A673 (cell line): ENCODE measurements around the gene AP3D1. TPM values are rescaled to one million over a fixed set of nuclear protein-coding genes. Genes with fewer than 3 reads are reported as not detected.

Experiments used
- BruUV-seq: library from RNA; stranded (reverse); fragments of 400-500 nt; replicated peaks from 2 replicates; lab custom pipeline; 2021; lab: Mats Ljungman, UMichigan
- CTCF ChIA-PET: fragments of 300-600 bp; sonication (Branson Sonifier 250); formaldehyde crosslinking; loops from one replicate; lab custom pipeline; 2022; ENCODE audit warnings: antibody characterized with exemption; lab: Charles Lee
- POLR2A ChIA-PET: fragments of 300-600 bp; sonication (Branson Sonifier 250); formaldehyde crosslinking; loops from one replicate; lab custom pipeline; 2022; ENCODE audit warnings: antibody characterized with exemption; ENCODE audit not compliant: low non-redundant PET; lab: Charles Lee
- DNase-seq: peaks from one replicate; pipeline ENCODE4 v3.0.0-alpha.2; 2015; ENCODE audit warnings: low spot score
- H3K27ac ChIP-seq: fragments of 200-600 bp; sonication (generic); 2 replicates; pipeline ENCODE4 v1.5.1; 2016; ENCODE audit warnings: mixed run types, low read depth, mild to moderate bottlenecking, mixed read lengths, antibody characterized with exemption, low read length; ENCODE audit not compliant: poor library complexity, severe bottlenecking
- H3K27me3 ChIP-seq: fragments of 200-600 bp; sonication (generic); replicated peaks from 2 replicates; pipeline ENCODE4 v1.6.1; 2017; ENCODE audit warnings: mixed run types, low read depth, mild to moderate bottlenecking, mixed read lengths, antibody characterized with exemption, low read length; ENCODE audit not compliant: insufficient read depth, poor library complexity
- H3K36me3 ChIP-seq: fragments of 200-600 bp; sonication (generic); 2 replicates; pipeline ENCODE4 v1.6.1; 2016; ENCODE audit warnings: mixed run types, mild to moderate bottlenecking, mixed read lengths, antibody characterized with exemption, low read length; ENCODE audit not compliant: insufficient read depth, poor library complexity, severe bottlenecking
- H3K4me1 ChIP-seq: fragments of 200-600 bp; sonication (generic); 2 replicates; pipeline ENCODE4 v1.6.1; 2017; ENCODE audit warnings: mixed run types, mild to moderate bottlenecking, mixed read lengths, antibody characterized with exemption, low read length; ENCODE audit not compliant: insufficient read depth, poor library complexity, severe bottlenecking
- H3K4me3 ChIP-seq: fragments of 200-600 bp; sonication (generic); 2 replicates; pipeline ENCODE4 v1.5.1; 2016; ENCODE audit warnings: low read depth, mixed run types, mild to moderate bottlenecking, mixed read lengths, low read length; ENCODE audit not compliant: poor library complexity, severe bottlenecking
- H3K9me3 ChIP-seq: fragments of 200-600 bp; sonication (generic); 2 replicates; pipeline ENCODE4 v1.6.1; 2016; ENCODE audit warnings: mixed run types, low read depth, mild to moderate bottlenecking, mixed read lengths, antibody characterized with exemption, low read length; ENCODE audit not compliant: poor library complexity, severe bottlenecking
- EZH2 ChIP-seq: fragments of 200-600 bp; sonication (generic); IDR thresholded peaks from 2 replicates; pipeline ENCODE4 v1.6.1; 2017; ENCODE audit warnings: borderline replicate concordance, low read depth, mild to moderate bottlenecking, mixed read lengths, antibody characterized with exemption, low read length; ENCODE audit not compliant: poor library complexity, severe bottlenecking
- intact Hi-C: fragments of 100-400 bp; cut with micrococcal nuclease; formaldehyde crosslinking; loops from one replicate; pipeline ENCODE4 v1.10.0; 2022; ENCODE audit not compliant: unreplicated experiment
- total RNA-seq: library from RNA; stranded (reverse); gene quantifications from 2 replicates; pipeline ENCODE4 v1.2.3, GENCODE V29; 2021
- TF ChIP-seq, protein P1 (sequence below): fragments of 300-800, 200-600 bp; sonication (generic); conservative IDR thresholded peaks from 2 replicates; pipeline ENCODE4 v1.5.1; 2017; ENCODE audit warnings: low read depth, mild to moderate bottlenecking, antibody characterized with exemption, low read length, moderate library complexity, mixed read lengths

AP3D1 gene
- total RNA-seq, 1 experiment from 2014 or later, result 148 TPM

DNA sequence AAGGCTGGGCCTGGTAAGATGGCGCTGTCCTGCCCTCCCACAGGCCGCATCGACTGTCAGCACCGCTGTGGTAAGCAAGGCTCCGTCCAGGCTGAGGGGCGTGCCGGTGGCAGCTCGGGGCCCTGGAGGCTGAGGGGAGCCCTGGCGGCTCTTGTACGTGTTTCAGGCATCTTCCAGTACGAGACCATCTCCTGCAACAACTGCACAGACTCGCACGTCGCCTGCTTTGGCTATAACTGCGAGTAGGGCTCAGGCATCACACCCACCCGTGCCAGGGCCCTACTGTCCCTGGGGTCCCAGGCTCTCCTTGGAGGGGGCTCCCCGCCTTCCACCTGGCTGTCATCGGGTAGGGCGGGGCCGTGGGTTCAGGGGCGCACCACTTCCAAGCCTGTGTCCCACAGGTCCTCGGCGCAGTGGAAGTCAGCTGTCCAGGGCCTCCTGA is 53.5 kb downstream of the AP3D1 start:
- H3K27me3 ChIP-seq, result no peaks in the 10 kb centered on the region
- ChIA-PET CTCF (no interaction called here), POLR2A (interaction anchor here (0.5 kb wide), 1 partner anchor 1023 kb away, joined by 3 read pairs; no protein-coding TSS in a partner anchor)
- H3K27ac ChIP-seq, result peak overlapping the region; percentile 16
- H3K9me3 ChIP-seq, result no peaks in the 10 kb centered on the region
- no TSS peak for BruUV-seq
- no peak overlapping the region for H3K4me3 ChIP-seq
- H3K36me3 ChIP-seq, result peaks cover 27% of the 10 kb centered on the region
- H3K4me1 ChIP-seq, result peaks cover 17% of the 10 kb centered on the region
- no peak for DNase-seq
- intact Hi-C loops, result no loop called here
- no peak for TF ChIP-seq EZH2
- TF ChIP-seq, protein P1, sequence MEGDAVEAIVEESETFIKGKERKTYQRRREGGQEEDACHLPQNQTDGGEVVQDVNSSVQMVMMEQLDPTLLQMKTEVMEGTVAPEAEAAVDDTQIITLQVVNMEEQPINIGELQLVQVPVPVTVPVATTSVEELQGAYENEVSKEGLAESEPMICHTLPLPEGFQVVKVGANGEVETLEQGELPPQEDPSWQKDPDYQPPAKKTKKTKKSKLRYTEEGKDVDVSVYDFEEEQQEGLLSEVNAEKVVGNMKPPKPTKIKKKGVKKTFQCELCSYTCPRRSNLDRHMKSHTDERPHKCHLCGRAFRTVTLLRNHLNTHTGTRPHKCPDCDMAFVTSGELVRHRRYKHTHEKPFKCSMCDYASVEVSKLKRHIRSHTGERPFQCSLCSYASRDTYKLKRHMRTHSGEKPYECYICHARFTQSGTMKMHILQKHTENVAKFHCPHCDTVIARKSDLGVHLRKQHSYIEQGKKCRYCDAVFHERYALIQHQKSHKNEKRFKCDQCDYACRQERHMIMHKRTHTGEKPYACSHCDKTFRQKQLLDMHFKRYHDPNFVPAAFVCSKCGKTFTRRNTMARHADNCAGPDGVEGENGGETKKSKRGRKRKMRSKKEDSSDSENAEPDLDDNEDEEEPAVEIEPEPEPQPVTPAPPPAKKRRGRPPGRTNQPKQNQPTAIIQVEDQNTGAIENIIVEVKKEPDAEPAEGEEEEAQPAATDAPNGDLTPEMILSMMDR, result no peak

DNA sequence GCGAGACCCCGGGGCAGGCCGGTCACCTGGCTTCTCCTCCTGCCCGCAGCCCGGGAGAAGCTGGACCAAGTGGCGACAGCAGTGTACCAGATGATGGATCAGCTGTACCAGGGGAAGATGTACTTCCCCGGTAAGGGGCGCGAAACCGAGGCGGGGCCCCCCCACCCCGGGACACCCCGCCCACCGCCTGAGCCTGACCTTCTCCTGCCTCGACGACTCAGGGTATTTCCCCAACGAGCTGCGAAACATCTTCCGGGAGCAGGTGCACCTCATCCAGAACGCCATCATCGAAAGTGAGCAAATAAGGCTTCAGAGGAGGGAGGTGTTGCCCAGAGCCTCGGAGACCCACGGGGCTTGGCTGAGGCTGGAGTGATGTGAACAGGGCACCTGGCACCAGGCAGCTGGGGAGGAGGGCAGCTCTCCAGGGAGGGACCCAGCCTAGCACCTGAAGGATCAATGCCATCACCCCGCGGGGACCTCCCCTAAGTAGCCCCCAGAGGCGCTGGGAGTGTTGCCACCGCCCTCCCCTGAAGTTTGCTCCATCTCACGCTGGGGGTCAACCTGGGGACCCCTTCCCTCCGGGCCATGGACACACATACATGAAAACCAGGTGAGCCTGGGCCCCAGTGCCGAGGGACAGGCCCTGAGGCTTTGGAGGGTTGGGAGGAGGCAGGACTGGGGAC is 54.0 kb downstream of the AP3D1 start:
- ChIA-PET CTCF (no interaction called here), POLR2A (no interaction called here)
- TF ChIP-seq EZH2, result no peak
- TF ChIP-seq, protein P1, result no peak
- no peak for DNase-seq
- H3K4me3 ChIP-seq, result peak overlapping the region; percentile 92
- H3K4me1 ChIP-seq, result peaks cover 17% of the 10 kb centered on the region
- no peaks in the 10 kb centered on the region for H3K9me3 ChIP-seq
- peaks cover 27% of the 10 kb centered on the region for H3K36me3 ChIP-seq
- no TSS peak for BruUV-seq
- H3K27ac ChIP-seq, result peak overlapping the region; percentile 75
- H3K27me3 ChIP-seq, result no peaks in the 10 kb centered on the region
- intact Hi-C loops, result no loop called here

DNA sequence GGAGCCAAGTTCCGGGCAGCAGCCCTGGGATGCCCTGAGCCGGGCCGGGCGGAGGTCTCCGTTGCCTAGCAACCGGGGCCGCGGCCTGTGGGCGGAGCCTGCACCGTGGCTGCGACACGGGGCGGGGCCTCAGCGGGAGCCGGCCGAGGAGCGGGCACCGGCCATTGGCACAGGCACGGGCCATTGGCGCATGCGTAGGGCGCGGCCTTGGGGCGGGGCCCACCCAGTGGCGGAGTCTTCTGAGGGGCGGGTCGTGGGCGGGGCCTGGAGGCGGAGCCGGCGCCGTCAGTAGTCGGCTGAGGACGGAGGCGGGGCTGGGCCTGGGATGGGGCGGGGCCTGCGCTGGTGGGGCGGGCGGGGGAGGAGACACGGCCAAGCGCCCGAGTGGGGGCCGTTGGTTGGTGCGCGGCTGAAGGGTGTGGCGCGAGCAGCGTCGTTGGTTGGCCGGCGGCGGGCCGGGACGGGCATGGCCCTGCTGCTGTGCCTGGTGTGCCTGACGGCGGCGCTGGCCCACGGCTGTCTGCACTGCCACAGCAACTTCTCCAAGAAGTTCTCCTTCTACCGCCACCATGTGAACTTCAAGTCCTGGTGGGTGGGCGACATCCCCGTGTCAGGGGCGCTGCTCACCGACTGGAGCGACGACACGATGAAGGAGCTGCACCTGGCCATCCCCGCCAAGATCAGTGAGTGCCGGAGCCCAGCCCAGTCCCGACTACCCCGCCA is 54.7 kb downstream of the AP3D1 start, which contains the start of gene IZUMO4:
IZUMO4 (plus strand) TSS at position 436 of the 723 bp plus-strand sequence; CDS start at position 467, 31 bp downstream.
- BruUV-seq, result no TSS peak
- no peaks in the 10 kb centered on the region for H3K27me3 ChIP-seq

More for the DNA sequence above, 54.7 kb downstream of the AP3D1 start, which contains the start of gene IZUMO4:
- Histone ChIP-seq H3K9me3 (no peaks in the 10 kb centered on the region), H3K4me3 (peak within 1 kb of the TSS; percentile 92), H3K36me3 (peaks cover 21% of the 10 kb centered on the region), H3K4me1 (peaks cover 17% of the 10 kb centered on the region), H3K27ac (peak within 1 kb of the TSS; percentile 90)
- ChIA-PET POLR2A (no interaction called here), CTCF (no interaction called here)
- intact Hi-C loops, result no loop called here
- no peak for TF ChIP-seq EZH2
- TF ChIP-seq, protein P1, result peak; percentile 58
- DNase-seq, result peak; percentile 96
